Measurements from ENCODE around the gene ATP1A3. TPM values are rescaled to one million over a fixed set of nuclear protein-coding genes. Genes with fewer than 3 reads are reported as not detected.

ATP1A3 gene
- total and polyA plus RNA-seq, 2 donors (not counting 1 experiment from before 2014, with no cell fraction given) = 1.2 to 3.8 TPM

DNA sequence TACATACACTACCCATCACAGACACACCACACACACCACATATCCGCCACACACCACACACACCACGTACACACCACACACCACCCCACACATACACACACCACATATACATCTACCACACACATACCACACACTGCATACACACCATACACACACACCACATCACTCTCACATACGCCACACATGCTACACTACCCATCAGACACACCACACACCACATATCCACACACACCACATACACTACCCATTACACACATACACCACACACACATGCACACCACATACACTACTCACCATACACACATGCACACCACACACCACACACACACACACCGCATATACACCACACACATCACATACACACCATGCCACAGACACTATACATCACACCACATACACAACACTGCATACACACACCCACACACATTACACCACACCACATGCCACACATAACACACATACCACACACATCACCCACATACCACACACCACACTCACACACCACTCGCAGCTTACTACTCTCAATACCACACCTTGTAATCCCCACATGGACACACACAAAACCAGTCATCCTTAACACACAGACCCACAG, 75.3 kb downstream of the ATP1A3 start:
- H3K4me3 Mint-ChIP-seq = no peak overlapping the region
- Histone ChIP-seq H3K4me1 (ENCODE audit: control insufficient read depth in 2 of 2, insufficient read depth in 2 of 2, low read length in 2 of 2) (peaks cover 52 to 53% of the 10 kb centered on the region in 2 donors), H3K79me2 (ENCODE audit: control insufficient read depth, insufficient read depth, low read length) (peaks cover 6% of the 10 kb centered on the region), H2AFZ (ENCODE audit: insufficient read depth, low read depth, low read length, poor library complexity, severe bottlenecking) (no peak overlapping the region), H3K4me2 (replicated peaks; ENCODE audit: low read depth, low read length, poor library complexity, severe bottlenecking) (no peak overlapping the region), H3K27me3 (replicated peaks in 1 of 4; ENCODE audit: control extremely low read depth in 1 of 4, control insufficient read depth in 3 of 4, insufficient read depth in 4 of 4, low read length in 3 of 4) (peaks cover 0 to 64% (median 45%) of the 10 kb centered on the region in 4 experiments), H3K36me3 (replicated peaks in 1 of 2; ENCODE audit: control extremely low read depth in 1 of 2, control insufficient read depth in 1 of 2, extremely low read depth in 1 of 2, insufficient read depth in 2 of 2, low read length in 1 of 2) (no peaks in the 10 kb centered on the region), H3K27ac (ENCODE audit: low read length in 2 of 2) (no peak overlapping the region), H4K20me1 (ENCODE audit: control insufficient read depth, insufficient read depth, low read length, poor library complexity, severe bottlenecking) (peaks cover 18% of the 10 kb centered on the region), H3K4me3 (ENCODE audit: control extremely low read depth in 1 of 5, extremely low read depth in 1 of 5, insufficient read depth in 1 of 5, low read depth in 2 of 5, low read length in 4 of 5) (no peak overlapping the region), H3K9ac (ENCODE audit: low read length) (no peak overlapping the region), H3K9me3 (ENCODE audit: control extremely low read depth in 1 of 3, control insufficient read depth in 2 of 3, insufficient read depth in 1 of 3, low read length in 2 of 3) (peaks cover 0 to 24% (median 0%) of the 10 kb centered on the region in 3 donors)
- DNase-seq = no peak
- CTCF ChIA-PET = interaction anchor here (0.9 to 1.6 kb wide), 4 partner anchors 20 to 56 kb away, joined by 3 to 5 read pairs (median 4); no protein-coding TSS in a partner anchor
- no peak for ATAC-seq (ENCODE audit: low read depth)
- H3K4me1 Mint-ChIP-seq = peaks cover 27% of the 10 kb centered on the region
- TF ChIP-seq EZH2 (IDR thresholded peaks at IDR 0.05; ENCODE audit: borderline replicate concordance, insufficient read depth, low read depth, low read length, poor library complexity, severe bottlenecking) (no peak), CTCF (IDR thresholded peaks at IDR 0.05) (no peak)
- H3K27me3 Mint-ChIP-seq = peaks cover 20% of the 10 kb centered on the region
- no peak overlapping the region for H3K27ac Mint-ChIP-seq
- WGBS (ENCODE audit: insufficient coverage) = 97% methylated on average over 5 of the region's 5 CpGs
- POLR2A ChIA-PET = interaction anchor here (1.1 kb wide), 1 partner anchor 7 kb away, joined by 3 read pairs; no protein-coding TSS in a partner anchor
- no peaks in the 10 kb centered on the region for H3K9me3 Mint-ChIP-seq (ENCODE audit: insufficient read depth)
- intact Hi-C loops (cut with micrococcal nuclease) = no loop called here

DNA sequence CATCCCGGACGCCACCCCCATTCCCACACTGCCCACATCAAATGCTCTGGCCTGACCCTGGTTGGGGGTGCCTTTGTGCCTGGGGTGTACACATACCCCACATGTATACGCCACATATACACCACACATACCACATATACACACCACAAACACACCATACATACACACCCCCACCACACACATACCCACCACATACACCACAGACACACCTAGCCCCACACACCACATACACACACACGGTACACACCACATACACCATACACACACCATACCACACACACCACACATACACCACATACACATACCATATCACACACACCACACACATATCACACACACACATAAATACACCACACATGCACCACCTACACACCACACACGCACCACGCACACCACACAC, 75.9 kb downstream of the ATP1A3 start:
- DNase-seq = no peak
- ATAC-seq (ENCODE audit: low read depth) = no peak
- Histone ChIP-seq H2AFZ (ENCODE audit: insufficient read depth, low read depth, low read length, poor library complexity, severe bottlenecking) (no peak overlapping the region), H3K27me3 (replicated peaks in 1 of 4; ENCODE audit: control extremely low read depth in 1 of 4, control insufficient read depth in 3 of 4, insufficient read depth in 4 of 4, low read length in 3 of 4) (peaks cover 0 to 70% (median 47%) of the 10 kb centered on the region in 4 experiments), H4K20me1 (ENCODE audit: control insufficient read depth, insufficient read depth, low read length, poor library complexity, severe bottlenecking) (peaks cover 23% of the 10 kb centered on the region), H3K79me2 (ENCODE audit: control insufficient read depth, insufficient read depth, low read length) (peaks cover 2% of the 10 kb centered on the region), H3K4me1 (ENCODE audit: control insufficient read depth in 2 of 2, insufficient read depth in 2 of 2, low read length in 2 of 2) (peaks cover 53 to 55% of the 10 kb centered on the region in 2 donors), H3K9me3 (ENCODE audit: control extremely low read depth in 1 of 3, control insufficient read depth in 2 of 3, insufficient read depth in 1 of 3, low read length in 2 of 3) (peaks cover 0 to 29% (median 0%) of the 10 kb centered on the region in 3 donors), H3K4me3 (ENCODE audit: control extremely low read depth in 1 of 5, extremely low read depth in 1 of 5, insufficient read depth in 1 of 5, low read depth in 2 of 5, low read length in 4 of 5) (no peak overlapping the region), H3K4me2 (replicated peaks; ENCODE audit: low read depth, low read length, poor library complexity, severe bottlenecking) (no peak overlapping the region), H3K27ac (ENCODE audit: low read length in 2 of 2) (no peak overlapping the region), H3K9ac (ENCODE audit: low read length) (no peak overlapping the region), H3K36me3 (replicated peaks in 1 of 2; ENCODE audit: control extremely low read depth in 1 of 2, control insufficient read depth in 1 of 2, extremely low read depth in 1 of 2, insufficient read depth in 2 of 2, low read length in 1 of 2) (no peaks in the 10 kb centered on the region)
- CTCF ChIA-PET = no interaction called here
- intact Hi-C loops (cut with micrococcal nuclease) = no loop called here
- WGBS (ENCODE audit: insufficient coverage) = 89% methylated on average over 6 of the region's 6 CpGs
- Mint-ChIP-seq H3K27me3 (peaks cover 20% of the 10 kb centered on the region), H3K9me3 (ENCODE audit: insufficient read depth) (no peaks in the 10 kb centered on the region), H3K4me3 (no peak overlapping the region), H3K27ac (no peak overlapping the region), H3K4me1 (peaks cover 28% of the 10 kb centered on the region)
- TF ChIP-seq EZH2 (IDR thresholded peaks at IDR 0.05; ENCODE audit: borderline replicate concordance, insufficient read depth, low read depth, low read length, poor library complexity, severe bottlenecking) = no peak
- TF ChIP-seq CTCF (IDR thresholded peaks at IDR 0.05) = no peak
- POLR2A ChIA-PET = interaction anchor here (0.8 kb wide), 1 partner anchor 17 kb away, joined by 7 read pairs; no protein-coding TSS in a partner anchor

All from B cell (primary cell).